ENCODE data around the gene LCE3D. TPM values are rescaled to one million over a fixed set of nuclear protein-coding genes. Genes with fewer than 3 reads are reported as not detected.

Gene LCE3D
- total and polyA plus RNA-seq, 2 experiments from 2014 or later, result not detected

DNA sequence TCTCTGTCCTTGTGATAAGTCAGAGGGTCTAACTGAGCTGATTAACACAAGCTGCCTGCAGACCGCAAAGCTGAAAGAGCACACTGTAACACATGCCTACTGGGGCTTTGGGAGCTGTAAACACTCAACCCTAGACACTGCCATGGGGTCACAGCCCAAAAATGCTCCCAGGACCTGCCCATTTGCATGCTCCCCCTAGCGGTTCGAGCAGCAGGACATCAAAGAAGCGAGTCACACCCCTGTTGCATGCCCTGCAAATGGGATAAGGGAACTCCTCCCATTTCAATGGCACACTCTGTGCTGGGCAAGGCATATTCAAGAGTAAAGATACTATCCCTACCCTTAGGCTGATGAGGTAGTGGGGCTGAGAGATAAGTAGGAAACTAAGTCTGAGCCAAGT is 36.5 kb downstream of the LCE3D start:
- Mint-ChIP-seq H3K27me3 (ENCODE audit: insufficient read depth, low read depth, poor library complexity) (peaks cover 2% of the 10 kb centered on the region), H3K27ac (no peak overlapping the region), H3K36me3 (ENCODE audit: low read depth) (no peaks in the 10 kb centered on the region; the same call in 2 of the 3 replicates), H3K4me3 (no peak overlapping the region), H3K4me1 (no peaks in the 10 kb centered on the region), H3K9me3 (no peaks in the 10 kb centered on the region)
- DNase-seq (ENCODE audit: low spot score), result peak; percentile 65
- Histone ChIP-seq H3K36me3 (ENCODE audit: insufficient read depth) (no peaks in the 10 kb centered on the region), H3K4me1 (ENCODE audit: insufficient read depth) (no peaks in the 10 kb centered on the region), H3K9me2 (ENCODE audit: insufficient read depth) (peaks cover 48% of the 10 kb centered on the region), H3K4me3 (no peak overlapping the region), H4K20me1 (replicated peaks; ENCODE audit: insufficient read depth) (no peaks in the 10 kb centered on the region), H3F3A (replicated peaks; ENCODE audit: low read depth) (no peaks in the 10 kb centered on the region), H3K27ac (ENCODE audit: low read depth) (no peak overlapping the region), H3K4me2 (no peak overlapping the region), H3K27me3 (ENCODE audit: insufficient read depth) (no peaks in the 10 kb centered on the region), H2AFZ (no peak overlapping the region), H3K79me2 (replicated peaks; ENCODE audit: insufficient read depth) (no peaks in the 10 kb centered on the region)
- TF ChIP-seq, protein P1, sequence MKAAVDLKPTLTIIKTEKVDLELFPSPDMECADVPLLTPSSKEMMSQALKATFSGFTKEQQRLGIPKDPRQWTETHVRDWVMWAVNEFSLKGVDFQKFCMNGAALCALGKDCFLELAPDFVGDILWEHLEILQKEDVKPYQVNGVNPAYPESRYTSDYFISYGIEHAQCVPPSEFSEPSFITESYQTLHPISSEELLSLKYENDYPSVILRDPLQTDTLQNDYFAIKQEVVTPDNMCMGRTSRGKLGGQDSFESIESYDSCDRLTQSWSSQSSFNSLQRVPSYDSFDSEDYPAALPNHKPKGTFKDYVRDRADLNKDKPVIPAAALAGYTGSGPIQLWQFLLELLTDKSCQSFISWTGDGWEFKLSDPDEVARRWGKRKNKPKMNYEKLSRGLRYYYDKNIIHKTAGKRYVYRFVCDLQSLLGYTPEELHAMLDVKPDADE (IDR thresholded peaks at IDR 0.05), result no peak
- TF ChIP-seq, protein P2, sequence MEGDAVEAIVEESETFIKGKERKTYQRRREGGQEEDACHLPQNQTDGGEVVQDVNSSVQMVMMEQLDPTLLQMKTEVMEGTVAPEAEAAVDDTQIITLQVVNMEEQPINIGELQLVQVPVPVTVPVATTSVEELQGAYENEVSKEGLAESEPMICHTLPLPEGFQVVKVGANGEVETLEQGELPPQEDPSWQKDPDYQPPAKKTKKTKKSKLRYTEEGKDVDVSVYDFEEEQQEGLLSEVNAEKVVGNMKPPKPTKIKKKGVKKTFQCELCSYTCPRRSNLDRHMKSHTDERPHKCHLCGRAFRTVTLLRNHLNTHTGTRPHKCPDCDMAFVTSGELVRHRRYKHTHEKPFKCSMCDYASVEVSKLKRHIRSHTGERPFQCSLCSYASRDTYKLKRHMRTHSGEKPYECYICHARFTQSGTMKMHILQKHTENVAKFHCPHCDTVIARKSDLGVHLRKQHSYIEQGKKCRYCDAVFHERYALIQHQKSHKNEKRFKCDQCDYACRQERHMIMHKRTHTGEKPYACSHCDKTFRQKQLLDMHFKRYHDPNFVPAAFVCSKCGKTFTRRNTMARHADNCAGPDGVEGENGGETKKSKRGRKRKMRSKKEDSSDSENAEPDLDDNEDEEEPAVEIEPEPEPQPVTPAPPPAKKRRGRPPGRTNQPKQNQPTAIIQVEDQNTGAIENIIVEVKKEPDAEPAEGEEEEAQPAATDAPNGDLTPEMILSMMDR (conservative IDR thresholded peaks at IDR 0.05; ENCODE audit: low read depth in 2 of 2), result peak; percentile 53 to 66
- TF ChIP-seq, protein P3, sequence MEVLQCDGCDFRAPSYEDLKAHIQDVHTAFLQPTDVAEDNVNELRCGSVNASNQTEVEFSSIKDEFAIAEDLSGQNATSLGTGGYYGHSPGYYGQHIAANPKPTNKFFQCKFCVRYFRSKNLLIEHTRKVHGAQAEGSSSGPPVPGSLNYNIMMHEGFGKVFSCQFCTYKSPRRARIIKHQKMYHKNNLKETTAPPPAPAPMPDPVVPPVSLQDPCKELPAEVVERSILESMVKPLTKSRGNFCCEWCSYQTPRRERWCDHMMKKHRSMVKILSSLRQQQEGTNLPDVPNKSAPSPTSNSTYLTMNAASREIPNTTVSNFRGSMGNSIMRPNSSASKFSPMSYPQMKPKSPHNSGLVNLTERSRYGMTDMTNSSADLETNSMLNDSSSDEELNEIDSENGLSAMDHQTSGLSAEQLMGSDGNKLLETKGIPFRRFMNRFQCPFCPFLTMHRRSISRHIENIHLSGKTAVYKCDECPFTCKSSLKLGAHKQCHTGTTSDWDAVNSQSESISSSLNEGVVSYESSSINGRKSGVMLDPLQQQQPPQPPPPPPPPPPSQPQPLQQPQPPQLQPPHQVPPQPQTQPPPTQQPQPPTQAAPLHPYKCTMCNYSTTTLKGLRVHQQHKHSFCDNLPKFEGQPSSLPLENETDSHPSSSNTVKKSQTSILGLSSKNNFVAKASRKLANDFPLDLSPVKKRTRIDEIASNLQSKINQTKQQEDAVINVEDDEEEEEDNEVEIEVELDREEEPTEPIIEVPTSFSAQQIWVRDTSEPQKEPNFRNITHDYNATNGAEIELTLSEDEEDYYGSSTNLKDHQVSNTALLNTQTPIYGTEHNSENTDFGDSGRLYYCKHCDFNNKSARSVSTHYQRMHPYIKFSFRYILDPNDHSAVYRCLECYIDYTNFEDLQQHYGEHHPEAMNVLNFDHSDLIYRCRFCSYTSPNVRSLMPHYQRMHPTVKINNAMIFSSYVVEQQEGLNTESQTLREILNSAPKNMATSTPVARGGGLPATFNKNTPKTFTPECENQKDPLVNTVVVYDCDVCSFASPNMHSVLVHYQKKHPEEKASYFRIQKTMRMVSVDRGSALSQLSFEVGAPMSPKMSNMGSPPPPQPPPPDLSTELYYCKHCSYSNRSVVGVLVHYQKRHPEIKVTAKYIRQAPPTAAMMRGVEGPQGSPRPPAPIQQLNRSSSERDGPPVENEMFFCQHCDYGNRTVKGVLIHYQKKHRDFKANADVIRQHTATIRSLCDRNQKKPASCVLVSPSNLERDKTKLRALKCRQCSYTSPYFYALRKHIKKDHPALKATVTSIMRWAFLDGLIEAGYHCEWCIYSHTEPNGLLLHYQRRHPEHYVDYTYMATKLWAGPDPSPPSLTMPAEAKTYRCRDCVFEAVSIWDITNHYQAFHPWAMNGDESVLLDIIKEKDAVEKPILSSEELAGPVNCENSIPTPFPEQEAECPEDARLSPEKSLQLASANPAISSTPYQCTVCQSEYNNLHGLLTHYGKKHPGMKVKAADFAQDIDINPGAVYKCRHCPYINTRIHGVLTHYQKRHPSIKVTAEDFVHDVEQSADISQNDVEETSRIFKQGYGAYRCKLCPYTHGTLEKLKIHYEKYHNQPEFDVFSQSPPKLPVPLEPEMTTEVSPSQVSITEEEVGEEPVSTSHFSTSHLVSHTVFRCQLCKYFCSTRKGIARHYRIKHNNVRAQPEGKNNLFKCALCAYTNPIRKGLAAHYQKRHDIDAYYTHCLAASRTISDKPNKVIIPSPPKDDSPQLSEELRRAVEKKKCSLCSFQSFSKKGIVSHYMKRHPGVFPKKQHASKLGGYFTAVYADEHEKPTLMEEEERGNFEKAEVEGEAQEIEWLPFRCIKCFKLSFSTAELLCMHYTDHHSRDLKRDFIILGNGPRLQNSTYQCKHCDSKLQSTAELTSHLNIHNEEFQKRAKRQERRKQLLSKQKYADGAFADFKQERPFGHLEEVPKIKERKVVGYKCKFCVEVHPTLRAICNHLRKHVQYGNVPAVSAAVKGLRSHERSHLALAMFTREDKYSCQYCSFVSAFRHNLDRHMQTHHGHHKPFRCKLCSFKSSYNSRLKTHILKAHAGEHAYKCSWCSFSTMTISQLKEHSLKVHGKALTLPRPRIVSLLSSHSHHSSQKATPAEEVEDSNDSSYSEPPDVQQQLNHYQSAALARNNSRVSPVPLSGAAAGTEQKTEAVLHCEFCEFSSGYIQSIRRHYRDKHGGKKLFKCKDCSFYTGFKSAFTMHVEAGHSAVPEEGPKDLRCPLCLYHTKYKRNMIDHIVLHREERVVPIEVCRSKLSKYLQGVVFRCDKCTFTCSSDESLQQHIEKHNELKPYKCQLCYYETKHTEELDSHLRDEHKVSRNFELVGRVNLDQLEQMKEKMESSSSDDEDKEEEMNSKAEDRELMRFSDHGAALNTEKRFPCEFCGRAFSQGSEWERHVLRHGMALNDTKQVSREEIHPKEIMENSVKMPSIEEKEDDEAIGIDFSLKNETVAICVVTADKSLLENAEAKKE (CRISPR knock-in tag; IDR thresholded peaks at IDR 0.05), result no peak
- ATAC-seq, result peak; percentile 83
